Liver (tissue), 9 donors: ENCODE data around the gene APBB1. TPM values are rescaled to one million over a fixed set of nuclear protein-coding genes. Genes with fewer than 3 reads are reported as not detected.

ENCODE experiments used
- DNase-seq: peaks from one replicate; pipeline ENCODE4 v3.0.0-alpha.2; 2017; ENCODE audit warnings: low spot score
- H3K27ac ChIP-seq, 2 donors: one replicate each; pipeline ENCODE4 v1.7.0; 2013; ENCODE audit warnings: inconsistent platforms in 2 of 2, low read length in 2 of 2, control low read depth in 1 of 2, low read depth in 1 of 2, mild to moderate bottlenecking in 1 of 2
- H3K27me3 ChIP-seq, 4 donors: one replicate each; pipeline versions ENCODE4 v1.6.1 to v1.7.0; 2013; ENCODE audit warnings: low read length in 3 of 4, inconsistent platforms in 1 of 4, mild to moderate bottlenecking in 1 of 4, moderate library complexity in 1 of 4; ENCODE audit not compliant: control insufficient read depth in 4 of 4, insufficient read depth in 4 of 4
- H3K36me3 ChIP-seq, 4 donors: one replicate each; pipeline versions ENCODE4 v1.6.1 to v1.7.0; 2013; ENCODE audit warnings: low read length in 3 of 4, mild to moderate bottlenecking in 3 of 4, low read depth in 1 of 4, moderate library complexity in 1 of 4; ENCODE audit not compliant: control insufficient read depth in 4 of 4, insufficient read depth in 3 of 4
- H3K4me1 ChIP-seq, 4 donors: one replicate each; pipeline versions ENCODE4 v1.6.1 to v1.7.0; 2013; ENCODE audit warnings: low read length in 3 of 4, mild to moderate bottlenecking in 3 of 4, moderate library complexity in 1 of 4; ENCODE audit not compliant: control insufficient read depth in 4 of 4, insufficient read depth in 4 of 4
- H3K4me3 ChIP-seq, 3 donors: one replicate each; pipeline versions ENCODE4 v1.6.1 to v1.7.0; 2013; ENCODE audit warnings: low read length in 3 of 3, control low read depth in 1 of 3, low read depth in 1 of 3, mild to moderate bottlenecking in 1 of 3
- H3K9ac ChIP-seq, 2 donors: one replicate each; pipeline ENCODE4 v1.7.0; 2013; ENCODE audit warnings: low read length in 2 of 2, mild to moderate bottlenecking in 2 of 2, moderate library complexity in 2 of 2, control low read depth in 1 of 2, low read depth in 1 of 2
- H3K9me3 ChIP-seq, 4 donors: one replicate each; pipeline versions ENCODE4 v1.6.1 to v1.7.0; 2013; ENCODE audit warnings: low read length in 3 of 4; ENCODE audit not compliant: control insufficient read depth in 4 of 4
- ATF3 ChIP-seq: IDR thresholded peaks from 2 replicates; pipeline ENCODE4 v1.6.1; 2016; ENCODE audit warnings: antibody characterized with exemption
- CTCF ChIP-seq: fragments of 150-350 bp; IDR thresholded peaks from 2 replicates; pipeline ENCODE4 v1.5.1; 2017; ENCODE audit warnings: improper control_type of control experiment, low read depth, low read length; ENCODE audit not compliant: missing input control
- EGR1 ChIP-seq, 2 donors: IDR thresholded peaks; 2 replicates each; pipeline ENCODE4 v1.6.1; 2016 to 2018; ENCODE audit warnings: antibody characterized with exemption in 2 of 2, low read depth in 2 of 2
- FOXA1 ChIP-seq: IDR thresholded peaks from 2 replicates; pipeline ENCODE4 v1.6.1; 2016; ENCODE audit warnings: antibody characterized with exemption
- FOXA2 ChIP-seq: IDR thresholded peaks from 2 replicates; pipeline ENCODE4 v1.6.1; 2016; ENCODE audit warnings: antibody characterized with exemption
- GABPA ChIP-seq, 2 donors: IDR thresholded peaks in 1 of 2; conservative IDR thresholded peaks in 1 of 2; 2 replicates each; pipeline ENCODE4 v1.6.1; 2016; ENCODE audit warnings: antibody characterized with exemption in 2 of 2, mild to moderate bottlenecking in 1 of 2, moderate library complexity in 1 of 2
- HNF4A ChIP-seq, 2 donors: conservative IDR thresholded peaks; 2 replicates each; pipeline ENCODE4 v1.6.1; 2016; ENCODE audit warnings: antibody characterized with exemption in 2 of 2, mild to moderate bottlenecking in 2 of 2
- HNF4G ChIP-seq: IDR thresholded peaks from 2 replicates; pipeline ENCODE4 v1.6.1; 2016; ENCODE audit warnings: antibody characterized with exemption
- JUND ChIP-seq, 2 donors: IDR thresholded peaks; 2 replicates each; pipeline ENCODE4 v1.6.1; 2016; ENCODE audit warnings: antibody characterized with exemption in 2 of 2
- MAX ChIP-seq: IDR thresholded peaks from 2 replicates; pipeline ENCODE4 v1.6.1; 2016; ENCODE audit warnings: antibody characterized with exemption
- NR2F2 ChIP-seq: IDR thresholded peaks from 2 replicates; pipeline ENCODE4 v1.6.1; 2016; ENCODE audit warnings: antibody characterized with exemption
- RAD21 ChIP-seq, 2 donors: IDR thresholded peaks; 2 replicates each; pipeline ENCODE4 v1.6.1; 2016; ENCODE audit warnings: antibody characterized with exemption in 2 of 2, mild to moderate bottlenecking in 2 of 2
- REST ChIP-seq: IDR thresholded peaks from 2 replicates; pipeline ENCODE4 v1.6.1; 2016; ENCODE audit warnings: antibody characterized with exemption, mild to moderate bottlenecking
- RXRA ChIP-seq, 2 donors: IDR thresholded peaks; 2 replicates each; pipeline ENCODE4 v1.6.1; 2017 to 2018; ENCODE audit warnings: antibody characterized with exemption in 2 of 2, mild to moderate bottlenecking in 1 of 2
- SP1 ChIP-seq: IDR thresholded peaks from 2 replicates; pipeline ENCODE4 v1.6.1; 2018; ENCODE audit warnings: antibody characterized with exemption, mild to moderate bottlenecking
- TAF1 ChIP-seq: conservative IDR thresholded peaks from 2 replicates; pipeline ENCODE4 v1.6.1; 2016; ENCODE audit warnings: antibody characterized with exemption, mild to moderate bottlenecking
- YY1 ChIP-seq: IDR thresholded peaks from 2 replicates; pipeline ENCODE4 v1.6.1; 2016; ENCODE audit warnings: antibody characterized with exemption, mild to moderate bottlenecking
- ZBTB33 ChIP-seq: IDR thresholded peaks from 2 replicates; pipeline ENCODE4 v1.6.1; 2016; ENCODE audit warnings: antibody characterized with exemption
- WGBS: extraction: QIAGEN DNeasy Blood & Tissue Kit; methylation state at CpG from one replicate; pipeline ENCODE4 v1.1.7; 2013; 5-methylcytosine and 5-hydroxymethylcytosine counted together
- polyA plus RNA-seq, 2 donors: library from polyadenylated mRNA; stranded (reverse) in 1 of 2; unstranded in 1 of 2; fragments of 200-250 nt in 1 of 2; fragments of >200 nt in 1 of 2; fragmentation: Nextera tagmentation in 1 of 2; extraction: Ambion mirVana in 1 of 2; gene quantifications; one replicate each; pipeline versions ENCODE4 v1.2.1 to v1.2.3, GENCODE V29; 2013 to 2015
- total RNA-seq, 2 donors: library from RNA; depleted of rRNA; stranded (reverse); fragments of >200 nt; gene quantifications; one replicate each; pipeline ENCODE4 v1.2.3, GENCODE V29; 2014
- donor health status: healthy.
- donor health status: healthy.
- donor health status: healthy.
- donor health status: healthy.
- donor health status: healthy.

Gene APBB1
- total and polyA plus RNA-seq, 4 donors, result 2.5 to 8.6 (median 6.3) TPM

- Histone ChIP-seq H3K27ac (peak overlapping the region; percentile 60 to 76), H3K4me3 (no peak overlapping the region), H3K9ac (no peak overlapping the region), H3K4me1 (peaks cover 6 to 21% (median 18%) of the 10 kb centered on the region in 4 donors), H3K36me3 (no peaks in the 10 kb centered on the region), H3K27me3 (no peaks in the 10 kb centered on the region), H3K9me3 (no peaks in the 10 kb centered on the region)
- peak; percentile 71 for TF ChIP-seq SP1
- peak; percentile 86 for TF ChIP-seq YY1
- TF ChIP-seq RAD21 (IDR thresholded peaks at IDR 0.05), result peak; percentile 20 to 31
- peak; percentile 65 to 66 for TF ChIP-seq HNF4A (conservative IDR thresholded peaks at IDR 0.05)
- TF ChIP-seq EGR1 (IDR thresholded peaks at IDR 0.05; ENCODE audit: low read depth in 2 of 2), result no peak
- TF ChIP-seq RXRA (IDR thresholded peaks at IDR 0.05), result peak; percentile 18 to 50
- TF ChIP-seq NR2F2, result no peak
- peak; percentile 12 for TF ChIP-seq TAF1
- peak; percentile 32 to 54 for TF ChIP-seq JUND (IDR thresholded peaks at IDR 0.05)
- no peak for TF ChIP-seq MAX
- DNase-seq, result no peak
- WGBS, result 53% methylated on average over 4 of the region's 4 CpGs
Measured at GRCh38 chr11:6354651-6355485, 64.0 kb downstream of the APBB1 start.

- peak; percentile 69 for DNase-seq
- WGBS, result 12% methylated on average over 5 of the region's 5 CpGs
- Histone ChIP-seq H3K9me3 (no peaks in the 10 kb centered on the region), H3K36me3 (no peaks in the 10 kb centered on the region), H3K27me3 (no peaks in the 10 kb centered on the region), H3K4me3 (no peak overlapping the region), H3K27ac (no peak overlapping the region), H3K9ac (no peak overlapping the region), H3K4me1 (peaks cover 6 to 21% (median 18%) of the 10 kb centered on the region in 4 donors)
- no peak for TF ChIP-seq FOXA2
- TF ChIP-seq NR2F2, result peak; percentile 20
- no peak for TF ChIP-seq MAX
- peak; percentile 52 to 65 for TF ChIP-seq RXRA (IDR thresholded peaks at IDR 0.05)
- TF ChIP-seq ATF3, result no peak
- TF ChIP-seq CTCF, result peak; percentile 95
- no peak for TF ChIP-seq ZBTB33
- TF ChIP-seq HNF4G, result peak; percentile 76
- TF ChIP-seq FOXA1, result no peak
- TF ChIP-seq EGR1 (IDR thresholded peaks at IDR 0.05; ENCODE audit: low read depth in 2 of 2), result no peak
- TF ChIP-seq GABPA (IDR thresholded peaks at IDR 0.05 in 1 of 2, conservative IDR thresholded peaks at IDR 0.05 in 1 of 2), result no peak
- TF ChIP-seq RAD21 (IDR thresholded peaks at IDR 0.05), result peak; percentile 98 to 99
- TF ChIP-seq SP1, result peak; percentile 48
- no peak for TF ChIP-seq YY1
- no peak for TF ChIP-seq TAF1
- peak; percentile 90 to 93 for TF ChIP-seq HNF4A (conservative IDR thresholded peaks at IDR 0.05)
- TF ChIP-seq JUND (IDR thresholded peaks at IDR 0.05), result peak in 1 of 2 donors; percentile 22
- TF ChIP-seq REST, result no peak
Measured at GRCh38 chr11:6353367-6353987, 65.4 kb downstream of the APBB1 start.
